ENCODE results near the gene RIPK1. TPM values are rescaled to one million over a fixed set of nuclear protein-coding genes. Genes with fewer than 3 reads are reported as not detected.

The RIPK1 gene
- total RNA-seq, 1 donor from 2014 or later: 19.0 TPM

GRCh38 chr6:3162067-3162497, 93.8 kb downstream of the RIPK1 start:
- DNase-seq (ENCODE audit: low spot score): peak; percentile 34

- DNase-seq (ENCODE audit: low spot score): peak; percentile 81
Observed at GRCh38 chr6:3162565-3163247, 94.4 kb downstream of the RIPK1 start.

DNA sequence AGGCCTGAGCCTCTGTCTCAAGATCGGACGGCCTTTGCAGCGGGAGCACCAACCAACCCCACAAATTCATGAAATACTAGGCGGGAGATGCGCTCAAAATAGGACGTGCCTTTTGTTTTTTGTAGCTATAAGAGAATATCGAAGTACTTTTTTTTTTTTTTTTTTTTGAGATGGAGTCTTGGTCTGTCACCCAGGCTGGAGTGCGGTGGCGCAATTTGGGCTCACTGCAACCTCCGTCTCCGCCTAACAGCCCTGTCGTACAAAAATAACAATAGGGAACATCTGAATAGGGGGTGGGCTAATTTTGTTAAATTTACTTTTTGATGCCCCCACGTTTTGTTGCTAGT, 94.9 kb downstream of the RIPK1 start:
- no peak for DNase-seq (ENCODE audit: low spot score)

DNA sequence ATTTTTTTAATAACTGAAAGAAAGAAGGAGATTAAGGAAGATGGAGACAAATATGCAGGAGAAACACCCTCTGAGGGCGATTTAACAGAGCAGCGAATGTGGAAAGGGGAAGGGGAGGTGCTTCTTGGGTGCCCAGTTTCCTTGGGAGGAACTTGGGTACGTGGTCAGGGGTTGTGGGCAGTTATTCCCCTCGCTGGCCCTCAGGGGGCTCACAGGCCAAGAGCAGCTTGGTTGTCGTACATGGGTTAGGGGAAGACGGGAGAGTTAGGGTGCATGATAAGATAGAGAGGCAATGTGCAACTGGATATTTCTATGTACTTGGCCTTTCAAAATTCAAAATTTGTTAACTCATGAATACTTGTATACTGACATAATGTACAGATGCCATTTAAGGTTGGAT, 96.1 kb downstream of the RIPK1 start:
- DNase-seq (ENCODE audit: low spot score): no peak

Other genes starting within 250 kb of the RIPK1 start
- 28.6 TPM for gene SERPINB1, start 226.6 kb upstream of the RIPK1 start, total RNA-seq (ENCODE audit: insufficient read depth, low replicate concordance)
- gene SERPINB9, start 165.2 kb upstream of the RIPK1 start, total RNA-seq (ENCODE audit: insufficient read depth, low replicate concordance): 20.2 TPM
- gene SERPINB6, start 96.9 kb upstream of the RIPK1 start, total RNA-seq (ENCODE audit: insufficient read depth, low replicate concordance): 63.3 TPM
- 10.8 TPM for gene NQO2, start 68.6 kb upstream of the RIPK1 start, total RNA-seq (ENCODE audit: insufficient read depth, low replicate concordance)
- gene BPHL, start 50.2 kb downstream of the RIPK1 start, total RNA-seq (ENCODE audit: insufficient read depth, low replicate concordance): 29.6 TPM
- 79.9 TPM for gene TUBB2A, start 89.0 kb downstream of the RIPK1 start, total RNA-seq (ENCODE audit: insufficient read depth, low replicate concordance)
- gene TUBB2B, start 159.2 kb downstream of the RIPK1 start, total RNA-seq (ENCODE audit: insufficient read depth, low replicate concordance): 73.4 TPM
- 34.9 TPM for gene PSMG4, start 190.5 kb downstream of the RIPK1 start, total RNA-seq (ENCODE audit: insufficient read depth, low replicate concordance)

All from umbilical cord (tissue), 2 donors.